HepG2 (cell line): ENCODE results near the gene LCP2. TPM values are rescaled to one million over a fixed set of nuclear protein-coding genes. Genes with fewer than 3 reads are reported as not detected.

Source experiments
- ATAC-seq: fragments of 200-7000 bp; cut with Tn5 transposase; 3 replicates; pipeline ENCODE4 v1.9.1; 2020; ENCODE audit warnings: mild to moderate bottlenecking, moderate library complexity
- BruUV-seq: library from RNA; stranded (reverse); fragments of 400-500 nt; replicated peaks from 2 replicates; lab custom pipeline; 2021; lab: Mats Ljungman, UMichigan
- CTCF ChIA-PET: fragments of 300-600 bp; formaldehyde crosslinking; extraction: SDS; loops from one replicate; lab custom pipeline; 2021; ENCODE audit warnings: low total read pairs, inconsistent platforms, low intra/inter-chr PET ratio; lab: Yijun Ruan, JAX
- POLR2A ChIA-PET: fragments of 350-600 bp; sonication (Branson Sonifier 250); formaldehyde crosslinking; loops from one replicate; lab custom pipeline; 2020; ENCODE audit warnings: antibody characterized with exemption, inconsistent platforms; lab: Yijun Ruan, JAX
- DNase-seq: peaks from one replicate; pipeline ENCODE4 v3.0.0-alpha.2; 2015; ENCODE audit warnings: low spot score
- FAIRE-seq: peaks from 3 replicates; lab custom pipeline; 2011; peaks lifted over from hg19 to GRCh38; lab: Jason Lieb, UNC
- H2AFZ ChIP-seq: one replicate; pipeline ENCODE4 v1.6.1; 2011; ENCODE audit warnings: low read length, inconsistent platforms
- H3K27ac ChIP-seq: fragments of 300-600 bp; 3 replicates; pipeline ENCODE4 v1.8.0; 2011; ENCODE audit warnings: mixed run types, mild to moderate bottlenecking, mixed read lengths, low read length, inconsistent platforms; ENCODE audit not compliant: insufficient read depth; ENCODE audit errors: extremely low read length
- H3K27me3 ChIP-seq, 2 experiments: fragments of 200-600 bp in 1 of 2; 2 replicates in 1 of 2; 3 replicates in 1 of 2; pipeline versions ENCODE4 v1.6.0 to v1.8.0; 2011; ENCODE audit warnings: low read length in 2 of 2, mild to moderate bottlenecking in 2 of 2, moderate library complexity in 2 of 2, inconsistent platforms in 1 of 2; ENCODE audit not compliant: insufficient read depth in 2 of 2, control insufficient read depth in 1 of 2
- H3K36me3 ChIP-seq, 2 experiments: fragments of 200-600 bp in 1 of 2; replicated peaks in 1 of 2; 2 replicates in 1 of 2; 3 replicates in 1 of 2; pipeline versions ENCODE4 v1.5.1 to v1.8.0; 2011; ENCODE audit warnings: low read length in 2 of 2, inconsistent platforms in 1 of 2; ENCODE audit not compliant: insufficient read depth in 2 of 2, control insufficient read depth in 1 of 2
- H3K4me1 ChIP-seq: 2 replicates; pipeline ENCODE4 v1.5.1; 2012; ENCODE audit warnings: low read length, inconsistent platforms; ENCODE audit not compliant: insufficient read depth
- H3K4me2 ChIP-seq: 2 replicates; pipeline ENCODE4 v1.6.0; 2011; ENCODE audit warnings: low read depth, low read length, inconsistent platforms
- H3K4me3 ChIP-seq, 3 experiments: fragments of 200-600 bp in 1 of 3; sonication (generic), shearing (Covaris generic) in 1 of 3; replicated peaks in 1 of 3; 2 replicates each; pipeline ENCODE4 v1.5.1; 2011 to 2016; ENCODE audit warnings: low read length in 3 of 3, inconsistent platforms in 2 of 3, low read depth in 2 of 3, mild to moderate bottlenecking in 2 of 3, control low read depth in 1 of 3, mixed read lengths in 1 of 3; ENCODE audit not compliant: insufficient read depth in 1 of 3
- H3K79me2 ChIP-seq: one replicate; pipeline ENCODE4 v1.6.1; 2011; ENCODE audit warnings: low read length, inconsistent platforms; ENCODE audit not compliant: insufficient read depth
- H3K9ac ChIP-seq: 2 replicates; pipeline ENCODE4 v1.6.0; 2011; ENCODE audit warnings: mild to moderate bottlenecking, low read depth, low read length, inconsistent platforms; ENCODE audit not compliant: insufficient read depth
- H3K9me3 ChIP-seq: 2 replicates; pipeline ENCODE4 v1.5.1; 2012; ENCODE audit warnings: mild to moderate bottlenecking, low read length
- H4K20me1 ChIP-seq: 2 replicates; pipeline ENCODE4 v1.6.0; 2011; ENCODE audit warnings: inconsistent platforms, mild to moderate bottlenecking, low read length, moderate library complexity; ENCODE audit not compliant: insufficient read depth
- CAMTA2 ChIP-seq: sonication (generic); formaldehyde crosslinking; IDR thresholded peaks from 2 replicates; pipeline ENCODE4 v1.4.0; 2020; ENCODE audit warnings: mild to moderate bottlenecking, missing genetic modification reagents, borderline replicate concordance
- CBFB ChIP-seq: sonication (generic); formaldehyde crosslinking; IDR thresholded peaks from 2 replicates; pipeline ENCODE4 v1.4.0; 2020; ENCODE audit warnings: missing genetic modification reagents
- DMAP1 ChIP-seq: IDR thresholded peaks from 2 replicates; pipeline ENCODE4 v1.6.1; 2016
- FOSL2 ChIP-seq: sonication (generic); formaldehyde crosslinking; IDR thresholded peaks from 2 replicates; pipeline ENCODE4 v1.4.0; 2020; ENCODE audit warnings: missing genetic modification reagents
- GABPA ChIP-seq, 2 experiments: IDR thresholded peaks; 2 replicates each; pipeline ENCODE4 v1.6.1; 2011 to 2016; ENCODE audit warnings: low read depth in 2 of 2, low read length in 1 of 2, missing biosample characterization in 1 of 2, missing genetic modification characterization in 1 of 2
- HMG20A ChIP-seq: IDR thresholded peaks from 2 replicates; pipeline ENCODE4 v1.6.1; 2016; ENCODE audit warnings: borderline replicate concordance
- KLF6 ChIP-seq: IDR thresholded peaks from 2 replicates; pipeline ENCODE4 v1.8.0; 2016; ENCODE audit warnings: missing biosample characterization, missing genetic modification reagents
- MATR3 ChIP-seq: sonication (generic); formaldehyde crosslinking; IDR thresholded peaks from 2 replicates; pipeline ENCODE4 v1.4.0; 2020; ENCODE audit warnings: missing genetic modification reagents
- ONECUT2 ChIP-seq: sonication (generic); formaldehyde crosslinking; IDR thresholded peaks from 2 replicates; pipeline ENCODE4 v1.4.0; 2020; ENCODE audit warnings: missing genetic modification reagents
- PAWR ChIP-seq: sonication (generic); formaldehyde crosslinking; IDR thresholded peaks from 2 replicates; pipeline ENCODE4 v1.4.0; 2020; ENCODE audit warnings: missing genetic modification reagents, mild to moderate bottlenecking, borderline replicate concordance
- PTBP1 ChIP-seq: fragments of 200-400 bp; formaldehyde crosslinking; IDR thresholded peaks from 2 replicates; pipeline ENCODE4 v1.6.1; 2018; ENCODE audit warnings: low read length, low read depth; ENCODE audit not compliant: poor library complexity, severe bottlenecking
- REST ChIP-seq, 2 experiments: IDR thresholded peaks; 2 replicates each; pipeline ENCODE4 v1.6.1; 2011 to 2012; ENCODE audit warnings: low read length in 2 of 2, borderline replicate concordance in 1 of 2, low read depth in 1 of 2, mild to moderate bottlenecking in 1 of 2, moderate library complexity in 1 of 2
- TP53 ChIP-seq: sonication (generic); formaldehyde crosslinking; conservative IDR thresholded peaks from 2 replicates; pipeline ENCODE4 v1.4.0; 2020; ENCODE audit warnings: missing genetic modification reagents
- ZGPAT ChIP-seq: IDR thresholded peaks from 2 replicates; pipeline ENCODE4 v1.6.1; 2016; ENCODE audit warnings: mild to moderate bottlenecking
- ZNF138 ChIP-seq: sonication (generic); formaldehyde crosslinking; IDR thresholded peaks from 2 replicates; pipeline ENCODE4 v1.5.0; 2020; ENCODE audit warnings: mild to moderate bottlenecking, low read depth, missing genetic modification reagents
- ZNF678 ChIP-seq: sonication (generic); formaldehyde crosslinking; IDR thresholded peaks from 2 replicates; pipeline ENCODE4 v1.4.0; 2020; ENCODE audit warnings: mild to moderate bottlenecking, missing genetic modification reagents
- in situ Hi-C: cut with HindIII; loops from 2 replicates; pipeline ENCODE4 v1.10.0; 2017; ENCODE audit warnings: low pct_unique_long_range_greater_than_20kb; ENCODE audit not compliant: extremely low pct_ligation_motif_present
- intact Hi-C: fragments of 100-400 bp; cut with micrococcal nuclease; formaldehyde crosslinking; loops from one replicate; pipeline ENCODE4 v1.10.0; 2022; ENCODE audit not compliant: unreplicated experiment
- polyA plus RNA-seq, 8 experiments: library from polyadenylated mRNA; depleted of rRNA in 3 of 8; stranded (reverse) in 7 of 8; unstranded in 1 of 8; fragments of >200 nt; fragmentation: Illumina TruSeq in 4 of 8; extraction: Trizol in 4 of 8; gene quantifications; 2 replicates each; pipeline versions ENCODE4 v1.2.1 to v1.2.3, GENCODE V29; 2011 to 2016; ENCODE audit warnings: low read depth in 4 of 8, missing spikeins in 1 of 8, mixed read lengths in 1 of 8; ENCODE audit not compliant: insufficient read depth in 1 of 8
- total RNA-seq, 5 experiments: library from RNA; depleted of rRNA; stranded (reverse); fragments of >200 nt; fragmentation: Illumina TruSeq; extraction: Trizol; gene quantifications; 2 replicates each; pipeline ENCODE4 v1.2.3, GENCODE V29; 2016; ENCODE audit warnings: low read depth in 1 of 5
- TF ChIP-seq, protein P1 (sequence below): sonication (generic); formaldehyde crosslinking; IDR thresholded peaks from 2 replicates; pipeline ENCODE4 v1.4.0; 2020; ENCODE audit warnings: missing genetic modification reagents
- TF ChIP-seq, protein P2 (sequence below): sonication (generic); formaldehyde crosslinking; IDR thresholded peaks from 2 replicates; pipeline ENCODE4 v1.4.0; 2020; ENCODE audit warnings: missing genetic modification reagents

Gene LCP2
- total and polyA plus RNA-seq, 2 of the 13 experiments (the other 11 are each of a cell fraction or from before 2014, with no cell fraction given): not detected

GRCh38 chr5:170285181-170285580, 12.4 kb downstream of the LCP2 start:
- no TSS peak for BruUV-seq

More at GRCh38 chr5:170285181-170285580, 12.4 kb downstream of the LCP2 start:
- DNase-seq (no peak), FAIRE-seq (no peak), ATAC-seq (no peak)
- TF ChIP-seq ZGPAT (CRISPR knock-in tag): no peak
- no peak for TF ChIP-seq ZNF138
- TF ChIP-seq ONECUT2 (CRISPR knock-in tag): no peak
- TF ChIP-seq HMG20A: no peak
- TF ChIP-seq, protein P1, sequence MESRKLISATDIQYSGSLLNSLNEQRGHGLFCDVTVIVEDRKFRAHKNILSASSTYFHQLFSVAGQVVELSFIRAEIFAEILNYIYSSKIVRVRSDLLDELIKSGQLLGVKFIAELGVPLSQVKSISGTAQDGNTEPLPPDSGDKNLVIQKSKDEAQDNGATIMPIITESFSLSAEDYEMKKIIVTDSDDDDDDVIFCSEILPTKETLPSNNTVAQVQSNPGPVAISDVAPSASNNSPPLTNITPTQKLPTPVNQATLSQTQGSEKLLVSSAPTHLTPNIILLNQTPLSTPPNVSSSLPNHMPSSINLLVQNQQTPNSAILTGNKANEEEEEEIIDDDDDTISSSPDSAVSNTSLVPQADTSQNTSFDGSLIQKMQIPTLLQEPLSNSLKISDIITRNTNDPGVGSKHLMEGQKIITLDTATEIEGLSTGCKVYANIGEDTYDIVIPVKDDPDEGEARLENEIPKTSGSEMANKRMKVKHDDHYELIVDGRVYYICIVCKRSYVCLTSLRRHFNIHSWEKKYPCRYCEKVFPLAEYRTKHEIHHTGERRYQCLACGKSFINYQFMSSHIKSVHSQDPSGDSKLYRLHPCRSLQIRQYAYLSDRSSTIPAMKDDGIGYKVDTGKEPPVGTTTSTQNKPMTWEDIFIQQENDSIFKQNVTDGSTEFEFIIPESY (CRISPR knock-in tag): no peak
- TF ChIP-seq FOSL2 (CRISPR knock-in tag): no peak
- TF ChIP-seq CBFB (CRISPR knock-in tag): no peak
- no peak for TF ChIP-seq KLF6 (CRISPR knock-in tag)
- no peak for TF ChIP-seq MATR3
- no peak for TF ChIP-seq PTBP1
- TF ChIP-seq REST (IDR thresholded peaks at IDR 0.05; ENCODE audit: borderline replicate concordance in 1 of 2, low read depth in 1 of 2, low read length in 2 of 2): no peak
- no peak for TF ChIP-seq ZNF678 (CRISPR knock-in tag)
- TF ChIP-seq PAWR (CRISPR knock-in tag): no peak
- no peak for TF ChIP-seq TP53
- no peak for TF ChIP-seq GABPA (IDR thresholded peaks at IDR 0.05; ENCODE audit: low read depth, low read length)
- no peak for TF ChIP-seq GABPA (CRISPR knock-in tag; IDR thresholded peaks at IDR 0.05; ENCODE audit: low read depth)
- no peak for TF ChIP-seq DMAP1
- no peak for TF ChIP-seq CAMTA2 (CRISPR knock-in tag)
- TF ChIP-seq, protein P2, sequence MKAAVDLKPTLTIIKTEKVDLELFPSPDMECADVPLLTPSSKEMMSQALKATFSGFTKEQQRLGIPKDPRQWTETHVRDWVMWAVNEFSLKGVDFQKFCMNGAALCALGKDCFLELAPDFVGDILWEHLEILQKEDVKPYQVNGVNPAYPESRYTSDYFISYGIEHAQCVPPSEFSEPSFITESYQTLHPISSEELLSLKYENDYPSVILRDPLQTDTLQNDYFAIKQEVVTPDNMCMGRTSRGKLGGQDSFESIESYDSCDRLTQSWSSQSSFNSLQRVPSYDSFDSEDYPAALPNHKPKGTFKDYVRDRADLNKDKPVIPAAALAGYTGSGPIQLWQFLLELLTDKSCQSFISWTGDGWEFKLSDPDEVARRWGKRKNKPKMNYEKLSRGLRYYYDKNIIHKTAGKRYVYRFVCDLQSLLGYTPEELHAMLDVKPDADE (CRISPR knock-in tag): no peak
- POLR2A ChIA-PET: no interaction called here
- peaks cover 0 to 1% of the 10 kb centered on the region in 2 experiments; a peak in 1 of 5 replicates for H3K27me3 ChIP-seq
- no peak overlapping the region for H3K9ac ChIP-seq
- peaks cover 5% of the 10 kb centered on the region for H3K9me3 ChIP-seq
- H3K27ac ChIP-seq: no peak overlapping the region
- no peak overlapping the region for H3K4me3 ChIP-seq
- H3K4me1 ChIP-seq: no peaks in the 10 kb centered on the region
- CTCF ChIA-PET: no interaction called here
- no peak overlapping the region for H3K4me2 ChIP-seq
- H3K79me2 ChIP-seq: no peaks in the 10 kb centered on the region
- H2AFZ ChIP-seq: no peak overlapping the region
- in situ Hi-C loops: no loop called here
- H3K36me3 ChIP-seq: no peaks in the 10 kb centered on the region
- no peaks in the 10 kb centered on the region for H4K20me1 ChIP-seq
- intact Hi-C loops: no loop called here
